LNCAP (cell line): ENCODE measurements around the gene GPHB5.

Experiments used
- TF ChIP-seq, protein P1 (sequence below): fragments of 450-650 bp; IDR thresholded peaks from 2 replicates; pipeline ENCODE4 v1.5.1; 2017; ENCODE audit warnings: mild to moderate bottlenecking

Gene GPHB5

DNA sequence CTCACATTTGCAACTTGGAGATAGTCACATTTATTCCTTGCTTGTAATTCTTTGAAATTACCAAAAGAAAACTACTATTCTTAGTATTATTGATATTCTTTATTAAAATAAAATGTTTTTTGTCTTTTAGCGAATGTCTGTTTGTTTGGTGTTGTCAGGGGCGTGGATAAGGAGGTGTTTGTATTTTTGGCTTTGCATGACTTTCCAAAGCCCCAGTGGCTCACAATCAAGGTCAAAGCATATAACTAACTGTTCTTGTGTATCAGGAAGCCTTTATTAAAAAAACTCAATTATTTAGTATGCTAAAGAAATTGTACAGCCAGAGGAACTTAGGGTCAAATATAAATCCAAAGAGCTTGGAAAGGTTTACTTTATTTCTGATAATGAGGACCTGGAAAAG is 17.9 kb downstream of the GPHB5 start:
- TF ChIP-seq, protein P1, sequence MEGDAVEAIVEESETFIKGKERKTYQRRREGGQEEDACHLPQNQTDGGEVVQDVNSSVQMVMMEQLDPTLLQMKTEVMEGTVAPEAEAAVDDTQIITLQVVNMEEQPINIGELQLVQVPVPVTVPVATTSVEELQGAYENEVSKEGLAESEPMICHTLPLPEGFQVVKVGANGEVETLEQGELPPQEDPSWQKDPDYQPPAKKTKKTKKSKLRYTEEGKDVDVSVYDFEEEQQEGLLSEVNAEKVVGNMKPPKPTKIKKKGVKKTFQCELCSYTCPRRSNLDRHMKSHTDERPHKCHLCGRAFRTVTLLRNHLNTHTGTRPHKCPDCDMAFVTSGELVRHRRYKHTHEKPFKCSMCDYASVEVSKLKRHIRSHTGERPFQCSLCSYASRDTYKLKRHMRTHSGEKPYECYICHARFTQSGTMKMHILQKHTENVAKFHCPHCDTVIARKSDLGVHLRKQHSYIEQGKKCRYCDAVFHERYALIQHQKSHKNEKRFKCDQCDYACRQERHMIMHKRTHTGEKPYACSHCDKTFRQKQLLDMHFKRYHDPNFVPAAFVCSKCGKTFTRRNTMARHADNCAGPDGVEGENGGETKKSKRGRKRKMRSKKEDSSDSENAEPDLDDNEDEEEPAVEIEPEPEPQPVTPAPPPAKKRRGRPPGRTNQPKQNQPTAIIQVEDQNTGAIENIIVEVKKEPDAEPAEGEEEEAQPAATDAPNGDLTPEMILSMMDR, result no peak

DNA sequence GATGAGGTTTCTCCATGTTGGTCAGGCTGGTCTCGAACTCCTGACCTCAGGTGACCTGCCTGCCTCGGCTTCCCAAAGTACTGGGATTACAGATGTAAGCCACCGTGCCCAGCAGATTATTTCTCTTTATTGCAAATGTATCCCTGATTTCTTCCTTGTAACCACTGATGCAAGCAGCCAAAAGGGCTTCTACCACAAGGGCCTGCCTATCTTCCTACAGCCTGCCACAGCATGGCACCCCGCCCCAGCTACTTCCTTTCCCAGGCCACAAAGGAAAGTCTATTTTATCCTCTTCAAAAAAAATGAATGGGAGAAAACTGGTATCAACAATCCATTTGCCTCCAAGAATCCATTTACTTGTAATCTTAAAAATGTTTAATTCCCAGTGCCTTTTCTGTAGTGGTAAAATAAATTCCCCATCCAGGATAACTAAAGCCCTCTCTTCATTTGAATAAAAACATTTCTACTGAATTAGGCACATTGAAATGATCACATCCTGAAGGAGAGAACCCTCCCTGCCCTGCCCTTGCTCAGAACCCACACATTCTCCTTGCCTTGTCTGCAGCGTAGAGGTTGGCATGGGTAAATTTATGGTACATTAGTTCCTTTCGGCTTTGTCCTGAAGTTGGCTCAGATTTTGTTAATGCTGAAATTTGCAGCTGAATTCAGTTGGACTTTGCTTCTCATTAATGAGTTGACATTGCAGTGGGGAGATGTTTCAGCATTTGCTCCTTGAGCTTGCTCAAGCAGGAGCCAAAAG is 19.2 kb downstream of the GPHB5 start:
- TF ChIP-seq, protein P1, result no peak

DNA sequence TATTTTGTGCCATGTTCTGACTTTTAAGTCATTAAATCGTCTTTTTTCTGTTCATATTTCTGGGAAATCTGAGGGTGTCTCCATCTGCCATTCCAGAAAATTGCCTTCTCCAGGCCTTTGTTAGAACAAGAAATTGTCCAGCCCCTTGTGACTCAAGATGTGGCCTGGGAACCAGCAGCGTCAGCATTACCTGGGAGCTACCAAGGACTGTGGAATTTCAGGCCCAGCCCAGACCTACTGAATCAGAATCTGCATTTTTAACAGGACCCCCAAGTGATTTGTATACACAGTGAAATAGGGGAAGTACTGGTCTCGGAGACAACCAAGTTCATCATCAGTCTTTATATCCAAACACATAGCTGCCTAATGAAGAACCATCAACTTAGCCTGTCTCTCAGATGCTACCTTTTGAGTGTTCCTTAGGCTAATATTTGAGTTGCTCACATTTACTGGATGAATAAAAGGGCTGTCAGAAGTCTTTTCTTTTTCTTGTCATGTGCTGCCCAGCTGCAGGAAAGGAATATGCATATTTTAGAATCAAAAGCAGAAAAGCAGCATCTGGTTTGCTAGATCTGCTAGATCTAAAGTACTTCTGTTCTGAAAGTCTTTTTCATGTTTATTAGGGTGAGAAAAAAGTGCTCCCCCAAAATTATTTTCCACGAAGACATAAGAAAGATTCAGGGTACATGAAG is 21.2 kb downstream of the GPHB5 start:
- TF ChIP-seq, protein P1, result no peak

DNA sequence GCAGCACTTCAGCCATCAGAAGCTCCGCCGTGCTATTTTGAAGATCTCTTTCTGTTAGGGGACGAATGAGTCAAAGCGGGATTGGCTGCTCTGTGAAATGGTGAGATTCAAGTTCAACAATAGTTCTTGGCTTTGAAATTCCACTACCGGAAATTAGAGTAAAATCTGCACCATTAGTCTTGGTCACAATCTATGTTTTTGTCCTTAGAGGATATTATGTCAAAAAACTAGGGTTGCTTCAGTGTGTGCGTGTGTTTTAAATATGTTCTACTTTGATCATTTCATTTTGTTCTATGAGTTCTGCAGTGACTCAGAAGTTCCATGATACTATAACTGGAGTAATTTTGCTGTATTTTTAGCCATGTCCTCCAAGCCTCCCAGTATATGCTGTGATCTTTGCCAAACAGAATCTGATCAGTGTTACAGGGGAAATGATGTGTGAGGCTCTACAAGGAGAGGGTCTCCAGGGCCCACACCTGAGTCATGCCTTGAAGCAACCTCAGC is 22.6 kb downstream of the GPHB5 start:
- TF ChIP-seq, protein P1, result no peak

DNA sequence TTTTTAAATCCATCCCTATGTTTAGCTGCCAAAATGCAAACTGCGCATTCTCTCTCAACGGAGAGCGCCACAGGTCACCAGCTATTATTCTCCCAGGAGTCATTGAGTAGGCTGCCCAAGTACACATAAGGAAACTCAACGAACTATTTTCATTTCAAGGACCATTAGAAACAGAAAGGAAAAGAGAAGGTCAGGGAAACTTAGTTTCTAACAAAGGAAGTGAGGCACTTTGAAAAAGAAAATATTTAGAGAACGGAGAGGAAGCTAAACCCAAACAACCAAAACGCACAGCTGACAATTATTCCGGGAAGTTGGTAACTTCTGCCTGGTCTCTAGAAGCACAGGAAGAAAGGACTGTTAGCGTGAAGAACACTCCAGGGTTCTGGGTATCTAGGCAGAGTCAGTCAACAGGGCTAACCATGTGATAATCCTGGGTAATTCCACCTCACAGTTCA is 23.5 kb downstream of the GPHB5 start:
- TF ChIP-seq, protein P1, result no peak

DNA sequence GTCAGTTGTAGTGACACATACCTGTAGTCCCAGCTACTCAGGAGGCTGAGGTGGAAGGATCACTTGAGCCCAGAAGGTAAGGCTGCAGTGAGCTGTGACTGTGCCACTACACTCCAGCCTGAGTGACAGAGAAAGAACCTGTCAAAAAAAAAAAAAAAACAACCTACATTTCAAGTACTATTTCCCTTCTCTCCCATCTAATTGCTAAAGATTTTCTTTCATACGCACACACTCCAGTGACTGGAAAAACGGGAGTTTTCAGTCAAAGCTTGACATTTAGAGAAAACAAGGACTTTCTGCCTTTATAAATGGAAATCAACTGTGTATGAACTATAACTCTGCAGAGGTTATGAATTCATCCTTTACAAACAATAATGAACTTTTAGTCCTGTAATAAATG is 25.9 kb downstream of the GPHB5 start:
- TF ChIP-seq, protein P1, result no peak

DNA sequence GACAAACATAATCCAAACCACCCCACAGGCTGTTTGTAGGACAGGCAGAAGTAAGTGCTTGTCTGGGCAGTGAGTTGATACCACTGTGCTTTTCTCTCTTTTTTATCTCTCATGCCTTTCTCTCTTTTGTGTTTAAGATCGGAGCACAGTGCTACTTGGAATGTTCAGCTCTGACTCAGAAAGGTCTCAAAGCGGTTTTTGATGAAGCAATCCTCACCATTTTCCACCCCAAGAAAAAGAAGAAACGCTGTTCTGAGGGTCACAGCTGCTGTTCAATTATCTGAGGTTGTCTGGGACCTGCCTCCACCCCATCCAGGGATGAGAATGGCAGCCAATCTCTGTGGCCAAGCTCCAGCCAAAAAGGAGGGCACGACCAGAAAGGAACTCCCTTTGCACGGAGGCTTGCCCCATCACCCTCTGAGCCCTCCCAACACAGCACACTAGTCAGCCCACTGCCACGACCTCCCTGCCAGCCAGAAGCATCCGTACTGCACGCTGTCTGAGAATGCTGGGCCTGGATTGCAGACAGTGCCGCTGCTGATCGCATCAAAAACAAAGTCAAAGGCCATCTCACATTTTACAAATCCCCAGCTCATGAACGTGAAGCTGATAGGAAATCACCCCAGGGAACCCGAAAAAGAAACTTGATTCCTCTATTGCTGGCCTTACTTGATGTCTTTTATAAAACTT is 27.8 kb downstream of the GPHB5 start:
- TF ChIP-seq, protein P1, result no peak
